ENCODE results near the gene TMEM170A.

TMEM170A gene

DNA sequence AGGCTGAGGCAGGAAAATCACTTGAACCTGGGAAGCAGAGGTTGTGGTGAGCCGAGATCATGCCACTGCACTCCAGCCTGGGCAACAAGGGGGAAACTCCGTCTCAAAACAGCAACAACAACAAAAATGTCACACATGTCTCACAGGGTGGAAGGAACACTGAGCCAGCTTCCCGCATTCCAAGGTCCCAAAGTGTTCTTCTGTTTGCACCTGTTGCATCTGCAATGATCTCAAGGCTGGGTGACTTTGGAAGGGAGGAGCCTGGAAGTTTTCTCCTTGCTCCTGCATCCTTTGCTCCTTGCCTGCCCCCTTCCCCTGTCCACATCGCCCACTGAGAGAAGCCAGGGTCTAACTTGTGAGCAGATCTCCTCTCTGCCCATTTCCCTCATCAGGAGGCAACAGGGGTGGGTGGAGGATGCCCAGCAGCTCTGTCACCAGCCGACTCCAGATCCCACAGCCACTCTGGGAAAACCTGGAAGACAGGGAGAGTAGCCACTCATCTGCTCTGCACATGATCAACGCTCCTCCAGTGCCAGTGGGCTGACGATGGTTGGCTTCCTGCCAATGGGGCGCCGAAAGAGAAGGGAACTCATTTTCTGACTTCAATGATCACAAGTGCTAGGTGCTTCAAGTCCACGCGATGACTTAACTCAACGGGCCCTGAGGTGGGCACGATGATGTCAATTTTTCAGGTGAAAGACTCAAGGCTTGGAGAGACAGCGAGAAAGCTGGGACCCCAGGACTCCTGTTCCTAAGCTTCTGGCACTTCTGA, 18.1 kb upstream of the TMEM170A start:
- peak in 2 of 56 donors; percentile 4 to 24 for DNase-seq

DNA sequence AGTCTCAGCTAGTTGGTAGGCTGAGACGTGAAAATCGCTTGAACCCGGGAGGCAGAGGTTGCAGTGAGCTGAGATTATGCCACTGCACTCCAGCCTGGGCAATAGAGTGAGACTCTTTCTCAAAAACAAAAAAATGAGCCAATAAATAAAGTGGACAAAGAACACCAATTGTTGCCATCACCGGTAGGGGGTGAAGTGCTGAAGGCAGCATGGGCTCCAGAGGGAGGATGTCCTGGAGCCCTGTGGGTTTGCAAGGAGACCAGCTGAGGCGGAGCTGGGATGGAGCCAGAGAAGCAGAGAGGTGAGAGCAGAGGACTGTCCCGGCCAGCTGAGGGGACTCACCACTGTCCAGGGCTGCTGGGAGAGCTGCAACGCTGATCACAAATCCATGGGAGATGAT, 17.0 kb upstream of the TMEM170A start:
- DNase-seq: no peak

DNA sequence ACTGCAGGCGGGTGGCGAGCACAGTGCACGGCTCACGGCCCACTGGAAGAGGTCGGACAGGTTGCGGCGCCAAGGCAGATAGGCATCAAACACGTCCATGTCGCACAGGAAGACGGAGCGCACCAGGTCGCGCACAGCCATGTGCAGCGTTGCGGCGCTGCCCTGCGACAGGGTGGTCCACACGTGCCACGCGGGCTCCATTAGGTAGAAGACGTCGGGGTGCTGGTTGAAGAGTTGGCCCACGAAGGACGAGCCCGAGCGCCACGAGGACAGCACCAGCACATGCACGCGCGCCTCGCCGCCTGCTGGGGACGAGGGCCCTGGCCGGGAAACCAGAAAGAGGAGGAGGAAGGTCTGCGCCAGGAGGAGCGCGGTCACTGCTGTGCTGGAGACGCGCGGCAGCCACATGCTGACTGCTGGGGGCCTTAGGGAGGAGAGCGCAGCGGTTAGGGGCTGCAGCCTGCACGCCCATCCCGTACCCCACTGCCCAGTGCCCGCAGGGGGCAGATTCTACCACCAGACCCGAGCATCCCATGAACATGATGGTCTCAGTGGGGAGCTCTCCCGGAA, 15.0 kb upstream of the TMEM170A start:
- no peak for DNase-seq

DNA sequence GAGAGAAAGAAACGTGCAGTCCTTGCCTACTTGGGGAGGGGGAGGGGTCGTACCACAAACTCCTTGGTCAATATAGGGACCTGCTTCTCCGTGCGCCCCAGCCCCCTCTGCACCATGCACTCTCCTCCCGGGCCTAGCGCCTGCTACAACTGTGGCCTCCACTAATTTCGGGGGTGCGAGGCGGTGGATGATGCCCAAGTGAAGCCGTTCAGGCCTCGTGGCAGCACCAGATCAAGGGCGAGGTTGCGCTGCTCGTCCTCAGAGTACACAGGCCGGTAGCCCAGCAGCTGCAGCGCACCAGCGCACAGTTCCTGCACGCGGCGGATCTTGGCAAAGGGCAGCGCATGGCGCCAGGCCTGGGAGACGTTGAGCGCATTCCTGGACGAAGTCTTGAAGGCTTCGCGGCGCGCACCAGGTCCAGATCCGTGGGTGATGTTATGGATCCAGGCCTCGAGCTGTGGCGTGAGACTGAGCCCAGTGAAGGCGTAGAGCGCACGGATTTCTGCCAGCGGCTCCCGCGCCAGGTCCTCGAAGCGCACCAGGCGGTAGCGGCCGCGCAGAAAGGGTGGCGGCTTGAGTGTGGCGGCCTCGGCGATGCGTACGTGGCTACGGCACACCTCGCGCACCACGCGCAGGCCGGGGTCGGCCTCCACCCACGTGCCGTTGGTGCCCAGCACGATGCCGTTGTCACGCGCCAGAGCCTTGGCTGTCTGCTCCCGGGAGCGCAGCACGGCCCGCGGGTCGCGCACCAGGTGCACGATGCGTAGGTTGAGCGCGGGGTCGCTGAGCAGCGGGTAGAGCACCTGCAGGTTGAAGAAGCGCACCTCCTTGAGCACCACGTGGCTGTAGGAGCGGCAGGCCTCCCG, 14.2 kb upstream of the TMEM170A start:
- no peak for DNase-seq

DNA sequence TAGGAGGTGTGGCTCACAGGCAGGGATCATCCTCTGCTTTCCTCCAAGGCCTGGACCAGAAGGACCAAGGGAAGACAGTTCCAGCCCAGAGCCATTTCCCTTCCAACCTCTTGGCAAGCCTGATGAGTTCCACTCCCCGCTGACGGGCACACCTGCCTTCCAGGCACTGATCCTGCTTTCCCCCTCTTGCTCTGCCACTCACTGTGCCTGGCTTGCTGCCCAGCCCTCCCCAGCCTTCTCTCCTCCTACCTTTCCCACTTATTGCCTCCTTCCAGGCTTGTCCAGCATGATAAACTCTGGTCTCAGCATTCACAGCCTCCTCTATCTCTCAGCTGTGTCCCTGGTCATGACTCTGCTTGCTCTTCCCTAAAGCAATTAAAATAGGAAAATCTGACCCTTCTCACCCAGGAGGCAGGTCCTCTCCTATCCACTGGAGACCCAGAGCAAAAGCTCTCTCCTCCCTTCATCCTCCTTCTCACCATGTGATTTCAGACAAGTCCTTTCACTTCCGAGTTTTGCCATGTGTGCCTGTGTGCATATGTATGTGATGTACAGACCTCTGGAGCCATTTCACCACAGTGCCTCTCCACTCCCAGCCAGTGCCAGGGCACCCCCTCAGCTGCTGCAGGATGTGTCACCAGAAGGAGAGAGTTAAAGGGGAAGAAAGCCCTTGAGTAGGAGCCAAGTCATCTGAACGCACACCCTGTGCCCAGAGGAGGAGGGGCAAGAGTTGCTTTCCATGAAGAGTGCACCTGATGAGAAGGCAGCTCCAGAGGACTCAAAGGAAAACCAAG, 13.4 kb upstream of the TMEM170A start:
- peak in 4 of 56 donors; percentile 5 to 8 (median 7) for DNase-seq

DNA sequence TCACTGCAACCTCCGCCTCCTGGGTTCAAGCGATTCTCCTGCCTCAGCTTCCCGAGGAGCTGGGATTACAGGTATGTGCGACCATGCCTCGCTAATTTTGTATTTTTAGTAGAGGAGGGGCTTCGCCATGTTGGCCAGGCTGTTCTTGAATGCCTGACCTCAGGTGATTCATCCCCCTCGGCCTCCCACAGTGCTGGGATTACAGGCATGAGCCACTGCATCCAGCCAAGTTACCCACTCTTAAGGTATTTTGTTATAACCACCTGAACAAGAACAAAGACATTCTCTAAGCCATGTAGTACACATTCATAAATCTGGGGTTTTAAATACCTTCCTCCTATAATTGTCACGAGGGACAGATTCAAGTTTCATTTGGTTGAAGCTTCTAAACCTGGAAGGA, 12.3 kb upstream of the TMEM170A start:
- DNase-seq: no peak

DNA sequence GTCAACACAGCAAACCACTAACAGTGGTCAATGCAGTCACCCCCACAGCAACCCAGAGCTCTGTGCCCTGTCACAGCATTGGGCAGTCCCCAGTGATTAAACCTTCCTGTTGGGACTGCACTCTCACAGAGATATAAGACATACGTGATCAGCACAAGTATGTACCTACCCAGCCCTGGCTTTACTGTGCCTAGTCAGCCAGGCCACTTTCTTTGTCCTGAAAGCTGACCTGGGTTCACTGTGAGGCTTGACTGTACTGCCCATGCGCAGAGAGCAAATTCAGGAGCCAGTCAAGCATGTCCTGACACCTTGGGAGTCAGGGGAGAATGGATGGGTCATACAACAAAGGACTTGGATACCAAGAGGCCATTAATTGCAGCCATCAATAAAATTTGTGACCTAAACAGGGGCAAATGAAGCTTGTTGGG, 10.9 kb upstream of the TMEM170A start:
- no peak for DNase-seq

DNA sequence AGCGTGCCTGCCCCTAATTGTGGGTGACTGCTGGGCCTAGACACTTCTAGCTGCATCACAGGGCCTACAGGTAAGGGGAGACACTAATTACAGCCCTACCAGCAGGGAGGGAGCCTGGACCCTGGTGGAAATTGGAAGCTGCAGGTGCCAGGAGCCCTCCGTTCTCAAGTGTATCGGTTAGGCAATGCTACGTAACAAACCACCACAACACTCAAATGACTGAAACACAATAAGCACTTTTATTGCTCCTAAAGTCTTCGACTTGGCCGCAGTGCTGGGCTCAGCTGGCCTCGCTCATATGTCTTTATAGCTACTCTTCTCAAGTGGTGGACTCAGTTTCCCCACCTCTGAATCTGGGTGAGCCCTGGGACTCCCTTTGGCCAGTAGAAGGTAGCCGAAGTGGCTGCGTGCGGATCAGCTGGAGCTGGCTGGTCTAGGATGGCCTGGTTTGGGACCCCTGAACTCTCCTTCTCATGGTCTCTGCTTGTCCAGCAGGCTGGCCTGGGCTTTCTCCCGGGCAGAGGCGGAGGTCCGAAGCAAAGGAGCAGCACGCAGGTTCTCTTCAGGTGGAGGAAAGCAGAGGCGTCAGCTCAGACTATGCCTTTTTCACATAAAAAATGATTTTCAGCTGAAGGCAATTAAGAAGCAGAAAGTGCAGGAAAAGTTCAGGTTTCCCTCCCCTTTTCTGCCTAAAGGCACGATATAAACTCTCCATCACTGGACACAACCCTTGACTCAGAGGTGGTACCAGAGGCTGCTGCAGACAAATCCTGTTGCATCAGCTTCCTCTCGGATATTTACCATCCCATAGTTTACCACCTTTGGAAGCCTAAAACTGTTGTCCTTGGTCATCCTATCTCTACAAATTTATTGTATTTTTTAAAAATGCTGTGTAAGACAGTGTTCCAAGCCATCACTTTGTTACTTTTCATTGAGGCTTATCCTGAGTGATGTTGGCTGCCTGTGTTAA, 8.7 kb upstream of the TMEM170A start:
- DNase-seq: no peak

DNA sequence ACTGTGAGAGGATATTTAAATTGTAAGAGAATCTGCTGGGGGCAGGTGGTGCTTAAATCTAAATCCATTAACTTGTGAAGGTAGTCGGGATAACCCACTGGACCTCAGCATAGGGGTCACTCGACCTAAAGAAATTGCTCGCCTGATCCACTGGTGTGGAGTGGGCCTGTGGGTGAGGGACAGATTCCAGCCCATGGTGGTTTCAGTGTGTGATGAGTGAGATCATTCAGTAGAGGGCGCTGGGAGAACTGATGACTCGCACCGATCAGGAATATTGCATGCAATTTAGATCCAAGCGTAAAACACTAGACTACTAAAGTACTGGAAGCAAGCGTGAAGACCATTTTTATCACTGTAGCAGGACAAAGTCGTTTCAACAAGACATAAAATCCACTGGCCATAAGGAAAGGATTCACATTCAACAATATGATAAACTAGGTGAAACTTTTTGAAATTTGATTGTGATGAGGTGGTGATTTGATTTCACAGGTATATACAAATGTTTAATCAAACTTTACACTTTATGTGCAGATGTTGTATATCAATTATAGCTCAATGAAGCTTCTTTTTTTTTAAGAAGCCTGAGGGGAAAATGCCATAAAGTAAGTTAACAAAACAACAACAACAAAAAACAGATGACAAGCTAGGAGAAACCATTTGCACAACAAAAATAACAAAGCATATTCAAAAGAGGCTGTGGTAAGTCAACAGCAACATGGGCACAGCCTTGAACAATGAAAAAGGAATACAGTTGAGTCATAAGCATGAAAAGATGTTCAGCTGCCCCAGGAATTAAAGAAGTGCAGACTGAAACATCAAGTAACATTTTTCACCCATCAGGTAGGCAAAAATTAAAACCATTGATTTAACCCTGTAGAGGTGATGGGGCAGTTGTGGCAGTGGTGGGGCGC, 7.5 kb upstream of the TMEM170A start:
- DNase-seq: peak in 48 of 56 donors; percentile 4 to 79 (median 46)

DNA sequence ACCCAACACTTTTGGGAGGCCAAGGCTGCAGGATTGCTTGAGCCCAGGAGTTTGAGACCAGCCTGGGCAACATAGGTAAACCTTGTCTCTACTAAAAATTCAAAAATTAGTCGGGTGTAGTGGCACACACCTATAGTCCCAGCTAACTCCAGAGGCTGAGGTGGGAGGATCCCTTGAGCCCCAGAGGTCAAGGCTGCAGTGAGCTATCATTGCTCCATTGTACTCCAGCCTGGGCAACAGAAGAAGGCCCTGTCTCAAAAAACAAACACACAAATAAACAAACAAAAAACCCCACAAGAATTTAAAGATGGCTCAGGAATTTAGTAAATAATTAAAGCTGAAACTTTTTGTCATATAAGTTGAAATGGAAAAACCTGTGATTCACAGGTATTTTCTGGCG, 2.3 kb upstream of the TMEM170A start:
- DNase-seq: no peak

DNA sequence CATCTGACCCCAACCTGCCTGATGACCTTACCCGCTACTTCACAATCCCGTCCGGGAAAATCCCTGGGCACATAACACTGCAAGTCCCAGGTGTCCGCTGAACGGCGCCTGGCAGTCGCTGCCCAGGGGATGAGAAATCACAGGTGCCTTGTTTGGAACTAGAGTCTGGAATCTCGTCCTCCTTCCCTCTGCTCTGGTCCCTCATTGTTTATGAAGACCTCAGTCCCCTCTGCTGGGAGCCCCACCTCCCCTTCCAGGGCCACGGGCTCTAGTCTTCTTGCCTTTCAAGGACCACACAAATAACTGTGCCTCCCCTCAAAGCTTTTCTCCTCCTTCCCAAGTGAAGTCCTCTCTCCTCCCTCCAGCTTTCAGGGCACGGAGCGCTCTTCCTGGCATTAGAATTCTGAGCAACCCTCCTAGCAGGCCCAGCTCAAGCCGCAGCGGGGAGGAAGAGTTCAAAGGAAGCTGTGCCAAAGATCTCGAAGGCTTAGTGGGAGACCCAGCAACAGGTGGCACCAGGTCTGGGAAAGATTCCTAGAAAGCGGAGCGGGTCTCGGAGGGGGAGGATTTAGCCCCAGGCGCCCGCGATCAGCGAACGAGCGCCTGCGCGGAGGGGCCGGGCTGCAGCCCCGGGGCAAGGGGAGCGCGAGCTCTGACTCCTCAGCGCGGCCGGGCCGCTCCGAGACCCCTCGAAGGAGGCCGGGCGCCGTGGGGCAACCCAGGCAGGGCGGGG, 934 bp downstream of the TMEM170A start:
- DNase-seq: peak in 34 of 56 donors; percentile 18 to 74 (median 49)

DNA sequence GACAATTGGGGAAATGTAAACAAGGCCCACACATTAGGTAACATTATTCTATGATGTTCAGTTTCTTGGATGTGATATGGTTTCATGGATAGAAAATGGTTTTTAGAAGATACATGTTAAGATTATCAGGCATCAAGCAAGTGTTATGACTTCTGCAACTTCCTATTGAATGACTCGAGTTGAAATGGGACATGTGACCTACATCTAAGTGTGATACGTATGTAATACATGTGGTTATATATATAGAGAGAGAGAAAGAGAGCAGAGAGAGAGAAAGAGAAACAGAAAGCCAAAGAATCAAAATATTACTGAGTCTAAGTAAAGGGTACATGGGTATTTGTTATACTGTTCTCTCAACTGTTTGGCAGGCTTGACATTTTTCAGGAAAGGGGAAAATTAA, 1.7 kb downstream of the TMEM170A start:
- no peak for DNase-seq

DNA sequence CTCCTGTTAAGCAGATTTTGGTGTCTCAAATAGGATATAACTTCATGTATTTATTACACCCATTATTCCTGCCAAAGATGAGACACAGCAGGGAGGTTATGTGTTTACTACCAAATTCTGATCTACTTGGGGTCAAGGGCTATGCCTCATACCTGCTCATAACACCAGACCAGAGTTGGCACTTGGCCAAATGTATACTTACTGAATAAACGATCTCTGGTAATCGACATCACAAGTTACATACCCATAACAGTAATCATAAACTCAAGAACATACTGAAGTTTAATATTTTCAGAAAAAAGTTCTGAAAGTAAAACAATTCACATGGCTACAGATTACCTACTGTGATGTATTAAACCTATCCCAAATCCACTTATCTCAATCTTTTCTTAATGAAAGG, 2.9 kb downstream of the TMEM170A start:
- no peak for DNase-seq

DNA sequence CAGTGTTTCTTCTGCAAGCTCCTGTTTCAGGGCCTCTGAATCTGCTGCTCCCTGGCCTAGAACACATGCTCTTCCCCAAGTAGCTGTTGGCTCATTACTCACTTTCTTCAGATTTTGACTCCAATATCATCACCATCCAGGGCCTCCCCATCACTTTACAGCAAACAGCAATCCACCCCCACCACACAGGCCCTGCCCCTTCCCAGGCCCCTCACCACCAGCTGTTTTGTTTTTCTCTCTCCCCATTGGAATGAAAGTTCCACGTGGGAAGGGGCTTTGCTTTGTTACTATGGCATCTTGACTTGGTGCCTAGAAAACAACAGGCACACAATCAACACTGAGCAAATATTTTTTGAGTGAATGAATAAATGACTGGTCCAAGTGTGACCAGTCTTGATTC, 4.0 kb downstream of the TMEM170A start:
- no peak for DNase-seq

DNA sequence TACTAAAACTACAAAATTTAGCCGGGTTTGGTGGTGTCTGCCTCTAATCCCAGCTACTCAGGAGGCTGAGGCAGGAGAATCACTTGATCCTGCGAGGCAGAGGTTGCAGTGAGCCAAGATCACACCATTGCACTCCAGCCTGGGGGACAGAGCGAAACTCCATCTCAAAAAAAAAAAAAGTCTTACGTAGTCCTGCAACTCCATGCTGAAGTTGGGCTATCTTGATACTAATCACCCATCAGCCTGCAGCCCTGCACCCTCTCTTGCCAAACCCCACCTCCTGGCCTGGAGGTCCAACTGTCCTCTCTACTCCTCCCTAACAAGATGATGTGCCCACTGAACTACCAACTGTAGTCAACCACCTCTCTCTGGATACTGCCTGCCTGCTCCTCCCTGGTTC, 4.8 kb downstream of the TMEM170A start:
- no peak for DNase-seq

DNA sequence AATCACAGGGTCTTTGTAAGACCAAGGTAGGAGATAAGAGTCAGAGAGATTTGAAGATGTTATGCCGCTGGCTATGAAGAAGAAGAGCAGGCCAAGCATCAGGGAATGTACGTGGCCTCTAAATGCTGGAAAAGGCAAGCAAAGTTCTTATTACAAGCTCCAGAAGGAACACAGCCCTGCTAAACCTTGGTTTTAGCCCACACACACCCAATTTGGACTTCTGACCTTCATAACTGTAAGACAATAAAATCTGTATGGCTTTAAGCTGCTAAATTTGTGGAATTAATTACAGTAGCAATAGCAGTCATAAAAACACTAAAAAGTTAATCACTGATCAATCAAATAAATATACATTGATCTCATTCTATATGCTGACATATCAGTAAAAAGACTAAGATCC, 6.0 kb downstream of the TMEM170A start:
- no peak for DNase-seq

DNA sequence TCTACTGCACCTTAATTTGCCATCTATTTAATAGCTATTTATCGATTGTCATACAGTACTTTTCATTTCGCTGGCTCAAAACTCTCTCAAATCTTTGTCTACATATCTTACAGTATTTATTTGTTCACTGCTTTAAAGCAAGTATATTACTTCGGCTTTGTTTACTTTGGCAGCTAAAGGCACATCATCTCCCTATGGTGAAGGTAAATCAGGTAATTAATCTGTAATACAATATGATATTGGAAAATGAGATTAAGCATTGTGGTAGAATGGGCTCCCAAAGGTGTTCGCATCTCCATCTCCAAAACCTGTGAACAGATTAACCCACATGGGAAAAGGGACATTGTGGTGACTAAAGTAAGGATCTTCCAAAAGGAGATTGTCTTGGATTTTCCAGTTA, 6.5 kb downstream of the TMEM170A start:
- no peak for DNase-seq

DNA sequence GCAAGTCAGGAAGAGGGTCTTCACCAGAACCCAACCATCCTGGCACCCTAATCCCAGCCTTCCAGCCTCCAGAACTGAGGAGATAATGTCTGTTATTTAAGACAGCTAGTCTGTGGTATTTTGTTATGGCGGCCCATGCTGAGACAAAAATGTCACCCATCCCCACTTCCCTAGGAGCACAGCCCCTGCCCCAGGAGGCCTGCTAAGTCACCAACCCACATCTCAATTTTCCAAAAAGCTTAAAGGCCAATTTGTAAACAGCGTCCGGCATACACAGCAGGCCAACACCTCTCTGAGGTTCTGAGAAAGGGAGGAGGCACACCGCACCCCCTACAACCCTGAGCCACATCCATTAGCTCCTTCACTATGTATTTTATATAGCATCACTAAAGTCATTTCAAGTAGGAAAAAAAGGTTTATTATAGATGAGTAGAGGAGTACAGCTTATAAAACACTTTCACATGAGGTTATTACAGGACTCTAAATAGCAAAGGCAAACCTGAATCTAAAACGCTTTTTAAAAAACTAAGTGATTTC, 6.9 kb downstream of the TMEM170A start:
- DNase-seq: no peak
